LNCaP clone FGC (cell line): ENCODE data around the gene CIT.

ENCODE experiments used
- DNase-seq: peaks from one replicate; pipeline ENCODE4 v3.0.0-alpha.2; 2011; ENCODE audit warnings: low read depth
- H3K4me3 ChIP-seq: 2 replicates; pipeline ENCODE4 v1.5.1; 2011; ENCODE audit warnings: mild to moderate bottlenecking, low read depth, low read length, control low read depth
- CTCF ChIP-seq: IDR thresholded peaks from 2 replicates; pipeline ENCODE4 v1.5.1; 2012; ENCODE audit warnings: mild to moderate bottlenecking; ENCODE audit not compliant: control insufficient read depth, insufficient read depth; ENCODE audit errors: extremely low read depth

Gene CIT

DNA sequence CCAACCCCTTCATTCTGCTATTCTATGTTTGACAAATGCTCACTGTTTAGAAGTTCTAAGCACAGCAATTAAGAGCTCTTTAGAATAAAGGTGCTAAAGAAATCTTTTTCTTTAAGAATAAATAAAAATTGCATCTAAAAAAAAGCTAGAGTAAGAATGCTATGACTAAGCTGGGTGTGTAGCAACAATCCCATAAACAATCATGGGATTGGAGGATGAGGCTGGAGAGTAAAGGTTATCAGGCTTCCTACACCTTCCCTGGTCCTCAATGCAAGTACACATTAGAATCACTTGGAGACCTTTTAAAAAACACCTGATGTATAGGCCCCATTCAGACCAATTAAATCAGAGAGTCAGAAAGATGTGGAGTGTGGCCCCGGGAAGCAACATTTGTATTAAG, 88.3 kb downstream of the CIT start:
- DNase-seq, result no peak
- TF ChIP-seq CTCF, result no peak
- H3K4me3 ChIP-seq, result no peak overlapping the region

- no peak for TF ChIP-seq CTCF
- H3K4me3 ChIP-seq, result no peak overlapping the region
- DNase-seq, result no peak
Measured at GRCh38 chr12:119786539-119786938, 90.6 kb downstream of the CIT start.

DNA sequence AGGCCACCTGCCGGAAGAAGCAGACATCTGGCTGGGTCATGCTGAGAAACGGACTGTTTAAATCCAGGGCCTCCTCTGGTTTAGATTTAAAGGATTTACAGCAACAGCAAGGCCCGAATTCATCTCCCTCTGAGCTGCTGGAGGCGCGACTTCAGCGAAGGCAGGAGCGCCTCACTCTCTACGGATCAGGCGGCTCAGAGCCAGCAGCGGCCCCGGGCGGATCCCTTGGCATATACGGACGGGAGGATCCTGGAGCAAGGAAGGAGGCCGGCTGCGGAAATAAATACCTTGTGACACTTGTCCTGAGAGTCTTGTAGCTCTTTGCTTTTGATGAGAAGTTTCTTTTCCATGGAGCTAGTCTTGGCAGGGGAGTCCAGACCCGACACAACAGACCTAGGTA, 92.4 kb downstream of the CIT start:
- H3K4me3 ChIP-seq, result no peak overlapping the region
- TF ChIP-seq CTCF, result no peak
- no peak for DNase-seq

- H3K4me3 ChIP-seq, result no peak overlapping the region
- TF ChIP-seq CTCF, result no peak
- DNase-seq, result no peak
Measured at GRCh38 chr12:119783787-119784186, 93.3 kb downstream of the CIT start.

GRCh38 chr12:119781804-119782203, 95.3 kb downstream of the CIT start:
- no peak for TF ChIP-seq CTCF
- H3K4me3 ChIP-seq, result no peak overlapping the region
- DNase-seq, result no peak

DNA sequence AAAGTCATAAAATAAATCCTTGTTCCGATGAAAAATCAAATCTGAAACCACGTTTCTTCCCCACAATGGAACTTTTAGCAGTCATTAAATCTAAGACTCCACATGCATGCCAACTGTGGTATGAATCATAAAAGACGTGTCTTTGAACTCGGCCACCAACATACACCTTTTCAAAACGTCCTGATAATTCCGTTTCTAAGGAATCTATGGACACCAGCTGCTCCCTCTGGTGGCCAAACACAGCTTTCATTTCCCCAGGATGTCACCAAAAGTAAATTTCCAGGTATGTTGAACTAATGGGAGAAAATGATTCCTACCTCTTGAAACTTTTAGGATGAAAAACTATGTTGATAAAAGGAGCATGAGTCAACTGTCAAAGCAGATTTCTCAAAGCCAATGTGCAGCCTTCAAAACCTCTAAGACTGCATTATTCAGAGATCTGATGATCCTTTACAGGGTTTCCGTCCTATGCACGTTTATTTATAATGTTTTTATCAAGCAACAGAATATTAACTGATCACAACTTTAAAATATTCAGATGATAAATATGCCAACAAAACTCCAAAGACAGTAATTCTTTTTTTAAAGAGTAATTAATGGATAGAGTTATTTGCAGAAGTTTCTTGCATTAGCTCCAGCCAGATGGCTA, 96.2 kb downstream of the CIT start:
- peak; percentile 85 for TF ChIP-seq CTCF
- no peak overlapping the region for H3K4me3 ChIP-seq
- DNase-seq, result peak; percentile 14

DNA sequence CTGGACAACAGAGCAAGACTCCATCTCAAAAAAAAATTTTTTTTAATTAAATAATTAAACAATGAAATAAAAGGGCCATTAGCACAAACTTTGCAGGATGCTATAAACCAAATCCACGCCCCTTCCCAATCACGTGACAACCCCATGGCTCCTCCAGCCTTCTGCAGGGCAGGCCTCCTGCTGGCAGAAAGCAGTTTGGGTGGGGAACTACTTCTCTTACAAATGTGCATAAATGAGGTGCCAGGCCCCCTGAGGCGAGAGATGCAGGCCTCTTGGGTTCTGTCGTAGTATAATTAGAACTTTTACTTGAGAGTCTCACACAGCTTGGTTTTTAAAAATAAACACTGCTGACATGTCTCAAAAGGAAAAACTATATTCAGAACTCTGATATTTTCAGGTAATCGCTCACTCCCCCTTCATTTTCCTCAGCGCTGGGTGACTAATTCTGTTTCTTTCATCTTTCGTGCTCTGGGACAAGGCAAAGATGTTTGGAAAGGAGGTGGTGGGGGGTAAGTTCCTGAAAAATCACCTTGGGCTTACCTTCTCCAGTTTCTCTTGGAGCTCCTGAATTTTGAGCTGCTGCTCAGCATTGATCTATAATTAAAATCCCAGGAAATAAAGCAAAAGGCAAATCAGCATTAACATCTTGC, 101.7 kb downstream of the CIT start:
- H3K4me3 ChIP-seq, result no peak overlapping the region
- no peak for DNase-seq
- no peak for TF ChIP-seq CTCF
